Activated naive CD4-positive, alpha-beta T cell (primary cell): Measurements from ENCODE around the gene RBM10.

Experiments
- DNase-seq, 4 experiments: peaks; one replicate each; lab custom pipeline; 2025; lab: John Stamatoyannopoulos, UW

Gene RBM10

DNA sequence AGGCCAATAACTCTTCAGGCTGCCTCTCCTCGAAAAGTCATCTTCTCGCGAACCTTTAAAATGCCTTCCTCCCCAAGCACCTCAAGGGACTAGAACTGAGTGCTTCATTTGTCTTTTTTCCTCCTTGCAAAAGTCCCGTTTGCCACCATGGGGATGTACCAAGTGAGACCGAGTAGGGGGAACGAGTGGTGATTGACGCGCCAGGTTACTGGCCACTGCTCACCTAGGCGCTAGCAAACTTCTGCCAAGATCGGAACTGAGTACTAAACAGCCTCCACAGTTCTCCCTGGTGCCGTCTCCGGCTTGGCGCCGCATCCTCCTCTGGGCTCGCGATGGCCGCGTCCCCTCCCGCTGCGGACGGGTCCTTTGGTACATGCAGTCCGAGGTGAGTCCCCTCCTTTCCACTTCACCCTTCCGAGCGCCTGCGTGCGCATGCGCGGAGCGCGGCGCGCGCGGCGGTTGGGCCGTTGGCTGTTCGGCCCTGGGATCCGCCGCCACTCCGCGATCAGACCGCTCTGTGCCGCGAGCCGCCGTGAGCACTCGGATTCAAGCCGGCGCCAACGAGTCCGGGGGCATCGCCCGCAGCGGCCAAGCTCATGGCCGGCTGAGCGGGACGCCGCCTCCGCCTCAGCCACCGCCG, 73.4 kb downstream of the RBM10 start, which contains the start of gene CDK16:
CDK16 (plus strand) TSS at position 402 of the 640 bp plus-strand sequence. CDS start 4,877 bp downstream, outside the sequence.
- peak; percentile 38 to 73 (median 58) for DNase-seq

- peak in 2 of 4 experiments; percentile 4 to 49 for DNase-seq
These were observed 74.1 kb downstream of the RBM10 start for GRCh38 chrX:47218920-47219815.

DNA sequence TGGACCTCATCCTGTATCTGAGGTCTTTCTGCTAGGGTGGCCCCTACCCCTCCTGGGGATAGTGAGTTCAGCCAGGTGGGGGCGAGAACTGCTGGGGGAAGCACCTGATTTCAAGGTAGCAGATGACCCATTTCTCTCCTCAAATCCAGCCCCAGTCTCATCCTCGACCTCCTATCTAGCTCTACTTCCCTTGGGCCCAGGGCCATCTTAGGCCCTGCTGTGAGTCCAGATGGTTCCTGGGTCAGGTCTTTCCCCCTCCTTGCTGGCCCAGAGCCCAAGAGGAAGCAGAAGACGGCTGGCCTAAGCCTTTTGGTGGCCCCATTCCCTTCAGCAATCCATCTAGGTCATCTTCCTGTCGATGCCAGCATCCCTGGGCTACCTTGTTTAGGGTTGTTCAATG, 76.7 kb downstream of the RBM10 start:
- DNase-seq, result no peak

- DNase-seq, result no peak
These were observed 77.8 kb downstream of the RBM10 start for GRCh38 chrX:47222751-47223350.

- no peak for DNase-seq
These were observed 78.6 kb downstream of the RBM10 start for GRCh38 chrX:47223476-47224250.

DNA sequence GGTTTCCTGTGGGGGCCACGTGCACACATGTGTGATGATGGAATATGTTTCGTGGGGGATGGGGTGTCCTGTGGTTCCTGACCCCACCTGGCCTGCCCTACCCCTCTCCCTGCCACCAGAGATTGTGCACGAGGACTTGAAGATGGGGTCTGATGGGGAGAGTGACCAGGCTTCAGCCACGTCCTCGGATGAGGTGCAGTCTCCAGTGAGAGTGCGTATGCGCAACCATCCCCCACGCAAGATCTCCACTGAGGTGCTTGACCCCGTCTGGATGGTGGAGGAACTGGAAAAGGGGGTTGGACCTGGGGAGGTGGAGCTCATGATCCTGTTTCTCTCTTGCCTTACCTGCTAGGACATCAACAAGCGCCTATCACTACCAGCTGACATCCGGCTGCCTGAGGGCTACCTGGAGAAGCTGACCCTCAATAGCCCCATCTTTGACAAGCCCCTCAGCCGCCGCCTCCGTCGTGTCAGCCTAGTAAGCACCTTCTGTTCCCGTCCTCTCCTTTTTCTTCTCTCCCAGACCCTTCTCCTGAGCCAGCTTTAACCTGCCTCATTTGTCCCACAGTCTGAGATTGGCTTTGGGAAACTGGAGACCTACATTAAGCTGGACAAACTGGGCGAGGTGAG, 79.4 kb downstream of the RBM10 start:
- no peak for DNase-seq

DNA sequence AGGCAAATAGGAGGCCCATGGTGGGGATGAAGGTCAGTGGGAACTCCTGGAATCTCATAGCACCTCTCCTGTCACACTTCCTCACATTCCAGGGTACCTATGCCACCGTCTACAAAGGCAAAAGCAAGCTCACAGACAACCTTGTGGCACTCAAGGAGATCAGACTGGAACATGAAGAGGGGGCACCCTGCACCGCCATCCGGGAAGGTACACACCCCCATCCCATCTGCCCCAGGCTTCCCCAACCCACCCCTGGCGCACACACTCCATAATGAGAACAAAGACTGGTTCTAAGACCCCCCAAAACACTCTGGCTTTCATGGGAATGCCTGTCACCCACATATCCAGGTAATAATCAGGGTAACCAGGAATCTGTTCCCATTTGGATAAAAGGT, 79.9 kb downstream of the RBM10 start:
- DNase-seq, result no peak

- DNase-seq, result no peak
These were observed 81.0 kb downstream of the RBM10 start for GRCh38 chrX:47226071-47226470.

DNA sequence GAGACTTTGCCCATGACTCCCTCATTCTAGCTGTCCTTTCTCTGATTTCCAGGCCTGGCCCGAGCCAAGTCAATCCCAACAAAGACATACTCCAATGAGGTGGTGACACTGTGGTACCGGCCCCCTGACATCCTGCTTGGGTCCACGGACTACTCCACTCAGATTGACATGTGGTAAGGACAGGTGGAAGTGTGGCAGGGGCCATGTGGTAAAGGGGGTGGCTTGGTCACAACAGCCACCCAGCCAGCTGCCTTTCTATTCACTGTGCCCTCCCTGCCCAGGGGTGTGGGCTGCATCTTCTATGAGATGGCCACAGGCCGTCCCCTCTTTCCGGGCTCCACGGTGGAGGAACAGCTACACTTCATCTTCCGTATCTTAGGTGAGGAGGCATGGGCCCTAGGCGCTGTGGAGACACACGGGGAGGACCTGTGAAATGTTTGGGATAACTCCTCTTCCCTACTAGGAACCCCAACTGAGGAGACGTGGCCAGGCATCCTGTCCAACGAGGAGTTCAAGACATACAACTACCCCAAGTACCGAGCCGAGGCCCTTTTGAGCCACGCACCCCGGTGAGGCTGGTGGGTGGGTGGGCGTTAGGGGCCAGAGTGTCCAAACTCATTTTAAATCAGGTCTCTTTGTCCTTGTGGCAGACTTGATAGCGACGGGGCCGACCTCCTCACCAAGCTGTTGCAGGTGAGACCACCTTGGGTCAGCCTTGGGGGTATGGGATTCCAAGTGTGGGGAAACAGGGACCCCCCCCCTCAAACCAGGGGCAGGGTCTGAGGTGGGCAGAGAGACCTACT, 81.7 kb downstream of the RBM10 start:
- DNase-seq, result no peak

- no peak for DNase-seq
These were observed 82.2 kb downstream of the RBM10 start for GRCh38 chrX:47227334-47227583.

DNA sequence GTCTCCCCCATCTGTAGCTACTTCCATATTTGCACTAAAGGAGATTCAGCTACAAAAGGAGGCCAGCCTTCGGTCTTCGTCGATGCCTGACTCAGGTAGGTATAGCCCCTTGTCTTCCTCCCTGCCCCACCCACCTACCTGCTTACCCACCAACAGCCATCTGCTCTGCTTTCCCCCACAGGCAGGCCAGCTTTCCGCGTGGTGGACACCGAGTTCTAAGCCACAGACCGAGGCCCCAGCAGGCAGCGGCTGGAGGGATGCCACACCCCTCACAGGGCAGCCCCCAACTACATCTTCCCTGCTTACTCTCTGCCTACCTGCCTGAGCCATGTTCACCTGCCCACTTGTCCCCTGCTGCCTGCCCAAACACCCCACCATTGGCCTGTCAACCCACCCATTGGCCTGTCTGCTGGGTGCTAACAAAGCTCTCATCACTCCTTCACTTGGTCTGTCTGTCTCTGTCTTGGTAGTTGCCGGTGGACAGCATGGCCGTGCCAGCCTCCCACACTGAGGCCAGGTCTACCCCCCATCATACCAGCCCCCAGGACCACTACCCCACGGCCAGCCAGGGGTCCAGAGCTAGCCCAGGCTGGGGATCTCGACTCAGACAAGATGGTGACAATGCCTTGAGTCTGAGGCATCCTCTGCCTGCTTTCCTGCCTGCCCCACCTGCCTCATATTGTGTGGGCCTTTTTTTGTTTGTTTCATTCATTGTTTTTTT, 83.7 kb downstream of the RBM10 start:
- no peak for DNase-seq

- no peak for DNase-seq
These were observed 84.4 kb downstream of the RBM10 start for GRCh38 chrX:47229427-47229826.

DNA sequence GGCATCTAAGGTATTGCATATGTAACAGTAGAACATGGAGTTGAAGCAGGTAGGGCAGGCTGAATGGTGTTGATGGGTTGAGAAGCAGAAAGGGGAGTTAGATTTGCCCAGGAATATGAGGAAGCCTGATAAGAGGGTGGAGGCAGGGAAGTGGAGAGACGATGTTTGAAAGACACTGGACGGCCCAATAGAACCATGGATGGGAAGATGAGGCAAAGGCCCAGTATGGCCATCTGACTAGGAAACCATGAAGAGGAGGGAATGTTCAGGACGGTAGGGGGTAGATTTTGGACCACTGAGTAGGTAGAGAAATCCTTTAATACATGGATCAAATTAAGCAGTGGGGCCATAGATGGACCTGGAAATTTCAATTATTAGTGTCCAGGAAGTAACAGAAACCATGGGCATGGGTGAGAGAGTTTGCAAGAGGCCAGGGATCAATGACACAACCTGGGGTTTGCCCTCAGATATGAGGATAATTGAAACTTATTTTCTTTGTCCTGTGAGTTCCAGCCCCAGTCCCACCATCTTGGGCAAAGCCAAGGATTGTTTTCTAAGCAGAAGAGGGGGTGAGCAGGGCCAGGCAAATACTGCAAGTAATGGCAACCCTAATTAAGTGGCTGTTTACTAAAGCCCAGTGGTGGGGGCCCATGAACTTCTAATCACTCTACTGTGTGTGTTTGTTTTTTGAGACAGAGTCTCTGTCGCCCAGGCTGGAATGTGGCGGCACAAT, 85.3 kb downstream of the RBM10 start:
- DNase-seq, result no peak

DNA sequence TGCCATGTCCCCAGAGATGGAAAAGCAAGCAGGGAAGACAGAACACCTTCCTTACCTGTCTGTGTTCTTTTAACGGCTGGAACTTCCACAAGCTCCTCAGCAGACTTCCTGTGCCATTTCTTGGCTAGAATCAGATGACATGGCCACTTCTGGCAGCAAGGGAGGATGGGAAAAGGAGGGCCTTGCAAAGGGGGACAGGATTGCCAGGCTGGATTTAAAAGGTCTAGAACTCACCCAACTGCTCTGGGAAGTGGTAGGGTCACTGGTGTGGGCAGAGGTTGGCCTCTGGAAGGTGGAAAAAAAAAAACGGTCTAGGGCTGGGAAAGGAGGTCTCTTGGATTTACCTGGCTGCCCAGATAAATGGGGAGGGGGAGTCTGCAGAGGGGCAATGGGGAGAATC, 86.1 kb downstream of the RBM10 start:
- DNase-seq, result no peak

DNA sequence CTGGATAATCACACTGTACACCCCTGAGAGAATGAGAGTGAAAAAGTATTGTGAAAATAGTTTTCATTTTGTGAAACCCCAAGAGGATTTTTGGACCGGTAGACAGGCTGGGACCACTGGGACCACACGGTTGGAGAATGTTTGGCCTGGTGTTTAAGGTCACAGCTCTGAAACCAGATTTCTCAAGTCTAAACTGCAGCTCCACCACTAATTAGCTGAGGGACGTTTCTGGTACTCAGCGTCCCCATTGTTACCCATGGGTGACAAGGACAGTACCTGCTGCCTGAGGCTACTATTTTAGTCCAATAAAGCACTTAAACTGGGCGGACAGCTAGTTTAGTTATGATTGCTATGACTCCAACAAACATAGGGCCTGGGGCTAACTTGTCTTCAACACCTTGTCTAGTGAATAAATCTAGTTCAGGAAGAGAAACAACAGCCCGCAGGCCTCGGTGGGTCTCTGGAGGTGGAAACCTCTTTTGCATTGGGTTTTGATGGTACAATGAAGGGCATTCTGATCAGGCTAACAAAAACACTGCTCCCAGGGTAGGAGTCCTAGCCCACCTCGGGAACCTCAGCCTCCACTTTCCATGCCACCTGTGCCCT, 87.3 kb downstream of the RBM10 start:
- DNase-seq, result no peak

DNA sequence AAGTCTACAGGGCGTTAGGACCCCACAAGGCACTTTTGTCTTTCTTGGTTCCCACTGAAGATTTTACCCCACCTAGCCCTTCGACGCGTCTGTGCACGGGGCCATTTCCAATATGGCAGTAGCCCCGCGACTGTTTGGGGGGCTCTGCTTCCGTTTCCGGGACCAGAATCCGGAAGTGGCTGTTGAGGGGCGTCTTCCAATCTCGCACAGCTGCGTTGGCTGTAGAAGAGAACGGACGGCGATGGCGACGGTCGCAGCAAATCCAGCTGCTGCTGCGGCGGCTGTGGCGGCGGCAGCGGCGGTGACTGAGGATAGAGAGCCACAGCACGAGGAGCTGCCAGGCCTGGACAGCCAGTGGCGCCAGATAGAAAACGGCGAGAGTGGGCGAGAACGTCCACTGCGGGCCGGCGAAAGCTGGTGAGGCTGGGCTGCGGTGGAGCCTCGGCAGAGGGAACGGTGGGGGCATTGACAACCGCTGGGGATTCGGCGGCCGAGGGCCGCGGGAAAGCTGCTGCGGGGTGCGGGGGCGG, 87.8 kb downstream of the RBM10 start, which contains the start of gene USP11:
USP11 (plus strand) TSS at position 207 of the 530 bp plus-strand sequence; CDS start at position 242, 35 bp downstream.
- peak in 2 of 4 experiments; percentile 27 to 33 for DNase-seq

DNA sequence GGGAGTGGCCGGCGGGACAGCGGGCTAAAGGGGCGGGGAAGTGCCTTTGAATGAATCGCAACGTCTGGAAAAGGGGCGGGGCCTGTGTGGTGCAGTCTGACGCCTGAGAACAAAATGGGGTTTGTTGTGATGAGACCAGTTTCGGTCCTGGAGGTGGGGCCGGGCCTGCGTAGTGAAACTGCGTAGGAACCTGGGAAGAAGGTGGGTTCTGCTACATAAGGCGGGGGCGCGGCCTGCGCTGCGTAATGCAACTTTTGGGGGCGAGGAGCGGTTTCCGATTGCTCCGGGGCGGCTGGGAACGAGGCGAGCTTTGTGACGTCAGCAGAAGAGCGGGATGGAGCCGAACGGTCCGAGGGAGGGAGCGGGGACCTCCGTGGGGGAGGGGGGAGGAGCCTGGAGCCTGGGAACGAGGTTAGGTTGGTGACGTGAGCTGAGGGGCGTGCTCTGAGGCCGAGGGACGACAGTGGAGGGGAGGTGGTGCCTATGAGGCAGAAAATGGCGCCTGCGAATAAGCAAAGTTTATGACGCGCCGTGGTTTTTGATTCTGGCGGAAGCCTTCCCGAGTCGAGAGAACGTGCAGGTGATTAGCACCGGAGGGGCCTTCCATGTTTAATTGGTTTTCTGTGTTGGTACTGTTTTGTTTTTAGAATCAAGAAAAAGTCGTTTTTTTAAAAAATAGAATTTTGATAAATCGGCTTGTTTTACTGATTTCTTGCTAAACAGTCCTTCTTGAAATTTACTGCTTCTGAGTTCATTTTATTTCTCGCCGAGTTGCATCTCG, 88.5 kb downstream of the RBM10 start:
- DNase-seq, result peak; percentile 67 to 92 (median 80)

DNA sequence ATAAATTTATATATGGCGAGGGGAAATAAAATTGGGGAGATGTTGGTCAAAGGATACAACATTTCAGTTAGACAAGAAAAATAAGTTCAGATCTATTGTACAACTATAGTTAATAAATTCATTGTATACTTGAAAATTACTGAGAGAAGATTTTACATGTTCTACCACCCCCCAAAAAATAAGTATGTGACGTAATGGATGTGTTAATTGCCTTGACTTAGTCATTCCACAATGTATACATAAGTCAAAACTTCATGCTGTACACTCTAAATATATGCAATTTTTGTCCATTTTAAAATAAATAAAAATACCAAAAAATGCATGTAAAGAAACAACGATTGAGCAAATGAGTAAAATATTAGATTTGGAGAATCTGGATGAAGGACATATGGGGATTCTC, 89.6 kb downstream of the RBM10 start:
- DNase-seq, result no peak
